Measurements from ENCODE around the gene APOL1. TPM values are rescaled to one million over a fixed set of nuclear protein-coding genes. Genes with fewer than 3 reads are reported as not detected.
A peak's percentile ranks its signal among the peaks of the same experiment; 100 is the strongest.

The APOL1 gene
- total RNA-seq, 1 donor from 2014 or later, result 35.3 TPM

- intact Hi-C loops (cut with DNase I), result no loop called here
- no peak for DNase-seq (ENCODE audit: low spot score)
- ATAC-seq, result no peak
Observed at GRCh38 chr22:36298118-36298517, 45.2 kb downstream of the APOL1 start.

GRCh38 chr22:36298601-36299000 lies 45.7 kb downstream of the APOL1 start:
- no peak for DNase-seq (ENCODE audit: low spot score)
- intact Hi-C loops (cut with DNase I), result no loop called here
- ATAC-seq, result no peak

GRCh38 chr22:36299295-36299694 lies 46.4 kb downstream of the APOL1 start:
- DNase-seq (ENCODE audit: low spot score), result no peak
- no peak for ATAC-seq
- intact Hi-C loops (cut with DNase I), result loop anchor here (1.0 kb wide), 1 partner anchor 170 kb away; no protein-coding TSS in a partner anchor

- ATAC-seq, result no peak
- DNase-seq (ENCODE audit: low spot score), result no peak
- intact Hi-C loops (cut with DNase I), result loop anchor here (1.0 kb wide), 1 partner anchor 169 kb away; no protein-coding TSS in a partner anchor
Observed at GRCh38 chr22:36299911-36300310, 47.0 kb downstream of the APOL1 start.

GRCh38 chr22:36300396-36301212 lies 47.7 kb downstream of the APOL1 start:
- intact Hi-C loops (cut with DNase I), result no loop called here
- DNase-seq (ENCODE audit: low spot score), result no peak
- no peak for ATAC-seq

- intact Hi-C loops (cut with DNase I), result no loop called here
- ATAC-seq, result peak; percentile 64
- DNase-seq (ENCODE audit: low spot score), result peak; percentile 89
Observed at GRCh38 chr22:36301384-36301828, 48.5 kb downstream of the APOL1 start.

GRCh38 chr22:36301851-36302250 lies 48.9 kb downstream of the APOL1 start:
- intact Hi-C loops (cut with DNase I), result no loop called here
- ATAC-seq, result no peak
- DNase-seq (ENCODE audit: low spot score), result no peak

- ATAC-seq (no peak), DNase-seq (ENCODE audit: low spot score) (no peak)
- intact Hi-C loops (cut with DNase I), result no loop called here
Observed at GRCh38 chr22:36302439-36303114, 49.6 kb downstream of the APOL1 start.

- DNase-seq (ENCODE audit: low spot score) (no peak), ATAC-seq (no peak)
- intact Hi-C loops (cut with DNase I), result no loop called here
Observed at GRCh38 chr22:36303115-36303467, 50.2 kb downstream of the APOL1 start.

GRCh38 chr22:36303874-36304273 lies 50.9 kb downstream of the APOL1 start:
- intact Hi-C loops (cut with DNase I), result no loop called here
- ATAC-seq, result no peak
- no peak for DNase-seq (ENCODE audit: low spot score)

GRCh38 chr22:36304429-36304828 lies 51.5 kb downstream of the APOL1 start:
- intact Hi-C loops (cut with DNase I), result no loop called here
- DNase-seq (ENCODE audit: low spot score) (no peak), ATAC-seq (no peak)

- intact Hi-C loops (cut with DNase I), result no loop called here
- ATAC-seq, result no peak
- no peak for DNase-seq (ENCODE audit: low spot score)
Observed at GRCh38 chr22:36305813-36306212, 52.9 kb downstream of the APOL1 start.

GRCh38 chr22:36306227-36306626 lies 53.3 kb downstream of the APOL1 start:
- ATAC-seq, result no peak
- DNase-seq (ENCODE audit: low spot score), result no peak
- intact Hi-C loops (cut with DNase I), result no loop called here

GRCh38 chr22:36308880-36309279 lies 55.9 kb downstream of the APOL1 start:
- DNase-seq (ENCODE audit: low spot score), result no peak
- intact Hi-C loops (cut with DNase I), result no loop called here

GRCh38 chr22:36311386-36312085 lies 58.6 kb downstream of the APOL1 start:
- no peak for DNase-seq (ENCODE audit: low spot score)
- no peak for ATAC-seq
- intact Hi-C loops (cut with DNase I), result loop anchor here (5.0 to 10.0 kb wide), 2 partner anchors 53 to 156 kb away; no protein-coding TSS in a partner anchor

More at GRCh38 chr22:36308880-36309279, 55.9 kb downstream of the APOL1 start:
- no peak for ATAC-seq

- ATAC-seq (no peak), DNase-seq (ENCODE audit: low spot score) (no peak)
- intact Hi-C loops (cut with DNase I), result loop anchor here (10.0 kb wide), 1 partner anchor 49 kb away; no protein-coding TSS in a partner anchor
Observed at GRCh38 chr22:36315325-36315724, 62.4 kb downstream of the APOL1 start.

- intact Hi-C loops (cut with DNase I), result loop anchor here (10.0 kb wide), 1 partner anchor 48 kb away; no protein-coding TSS in a partner anchor
- DNase-seq (ENCODE audit: low spot score) (no peak), ATAC-seq (no peak)
Observed at GRCh38 chr22:36316419-36316818, 63.5 kb downstream of the APOL1 start.
